NCI-H345 treated with DMSO at 0.1 percent for 48 hours (cell line): ENCODE results near the gene TXNDC17.
"Not testable (repeated sequence)": the region's sequence is repeated elsewhere in the genome, so short reads cannot be mapped to it uniquely, and the experiment has no call there.

ENCODE experiments used
- DNase-seq: peaks from one replicate; lab custom pipeline; 2025; ENCODE audit not compliant: unreplicated experiment; lab: John Stamatoyannopoulos, UW

TXNDC17 gene

DNA sequence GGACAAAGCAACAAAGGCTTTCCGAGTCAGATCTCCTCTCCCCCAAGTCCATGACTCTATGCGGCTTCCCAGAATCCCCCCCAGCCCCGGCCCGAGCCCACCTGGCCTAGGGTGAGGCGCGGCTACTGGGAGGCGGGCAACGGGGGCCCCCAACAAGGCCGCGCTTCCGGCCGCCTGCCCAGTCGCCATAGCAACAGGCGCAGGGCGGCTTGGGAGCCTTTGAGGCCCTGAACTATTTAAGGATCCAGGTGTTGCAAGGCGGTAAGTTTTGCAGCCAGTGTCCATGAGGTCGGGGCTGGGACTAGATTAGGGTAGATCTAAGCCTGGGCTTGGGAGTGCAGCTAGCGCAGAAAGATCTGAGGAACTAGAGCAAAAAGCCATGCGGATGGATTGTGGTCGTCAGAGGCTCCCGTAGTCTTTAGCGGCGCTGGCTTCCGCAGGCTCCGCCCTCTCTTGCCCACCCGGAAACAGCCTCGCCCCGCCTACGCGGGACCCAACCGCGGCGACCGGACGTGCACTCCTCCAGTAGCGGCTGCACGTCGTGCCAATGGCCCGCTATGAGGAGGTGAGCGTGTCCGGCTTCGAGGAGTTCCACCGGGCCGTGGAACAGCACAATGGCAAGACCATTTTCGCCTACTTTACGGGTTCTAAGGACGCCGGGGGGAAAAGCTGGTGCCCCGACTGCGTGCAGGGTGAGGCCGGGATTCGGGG lies at the start of gene TXNDC17, which contains the start of gene KIAA0753:
TXNDC17 (plus strand) TSS at position 525 of the 711 bp plus-strand sequence; CDS start at position 548, 23 bp downstream.
KIAA0753 (minus strand) TSS at position 176 of the 711 bp plus-strand sequence. CDS start 5,608 bp downstream, outside the sequence.
- DNase-seq, result peak; percentile 89

DNA sequence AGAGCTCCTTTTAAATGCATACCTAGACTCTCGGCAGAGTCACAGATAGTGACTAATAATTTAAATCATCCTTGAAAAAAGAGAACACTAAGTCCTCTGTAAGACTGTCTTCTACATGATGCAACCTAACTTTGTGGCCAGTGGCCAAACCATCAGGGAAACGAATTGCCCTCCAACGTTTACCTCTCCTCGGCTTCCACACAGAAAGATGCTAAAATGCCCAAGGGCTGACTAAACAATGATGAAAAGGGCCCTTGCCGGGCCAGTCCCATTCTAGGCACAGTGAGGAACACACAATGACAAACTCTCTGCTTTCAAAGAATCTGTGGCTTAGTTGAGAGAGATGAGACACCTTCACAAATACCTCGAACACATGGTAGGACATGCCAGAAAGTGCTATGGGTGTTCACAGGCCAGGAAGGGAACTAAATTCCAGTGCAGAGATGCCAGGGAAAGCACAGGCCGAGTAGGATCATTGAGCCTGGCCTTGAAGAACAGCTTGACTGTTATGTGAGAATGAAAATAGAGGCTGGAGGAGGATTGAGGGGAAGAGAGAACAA lies 49.2 kb upstream of the TXNDC17 start:
- DNase-seq, result no peak

DNA sequence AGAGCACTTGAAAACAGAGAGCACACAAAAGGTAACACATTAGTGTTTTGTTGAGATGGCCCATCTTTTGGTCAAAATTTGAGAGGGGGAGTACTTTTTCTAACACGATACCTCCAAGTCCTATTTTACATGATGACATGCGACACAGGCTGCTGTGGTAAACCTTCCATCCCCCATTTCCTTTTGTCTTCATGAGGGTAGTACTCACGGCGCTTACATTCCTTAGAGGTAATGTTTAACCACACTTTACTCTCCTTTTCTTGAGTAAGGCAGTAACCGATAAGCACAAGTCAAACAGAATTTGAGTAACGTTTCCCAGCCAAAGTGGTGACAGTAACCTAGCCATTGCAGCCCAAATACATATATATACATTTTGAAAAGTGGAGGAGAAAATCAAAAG lies 48.7 kb upstream of the TXNDC17 start:
- DNase-seq, result no peak

GRCh38 chr17:6593371-6593770 lies 47.5 kb upstream of the TXNDC17 start:
- not testable (repeated sequence) for DNase-seq

GRCh38 chr17:6596081-6596480 lies 44.8 kb upstream of the TXNDC17 start:
- no peak for DNase-seq

GRCh38 chr17:6596511-6596910 lies 44.3 kb upstream of the TXNDC17 start:
- DNase-seq, result no peak

- no peak for DNase-seq
Measured at GRCh38 chr17:6596941-6597340, 43.9 kb upstream of the TXNDC17 start.

DNA sequence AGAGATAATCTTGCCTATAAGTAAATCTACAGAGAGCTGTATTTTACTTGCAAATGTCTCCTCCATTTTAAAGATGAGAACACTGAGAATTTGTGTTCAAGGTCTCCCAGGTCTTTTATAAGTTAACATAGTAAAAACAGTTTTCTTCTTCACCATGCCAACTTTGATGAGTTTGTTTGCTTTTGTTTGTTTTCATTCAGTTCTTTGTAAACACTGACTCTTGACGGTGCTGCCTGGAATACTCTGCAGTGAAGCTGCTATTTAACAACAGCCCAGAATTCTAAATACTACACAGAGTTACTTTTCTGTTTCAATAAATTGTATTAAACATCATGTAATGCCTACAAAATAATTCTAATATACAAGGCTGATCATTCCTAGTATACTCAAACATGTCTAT lies 43.1 kb upstream of the TXNDC17 start:
- no peak for DNase-seq

GRCh38 chr17:6599364-6599763 lies 41.5 kb upstream of the TXNDC17 start:
- no peak for DNase-seq

DNA sequence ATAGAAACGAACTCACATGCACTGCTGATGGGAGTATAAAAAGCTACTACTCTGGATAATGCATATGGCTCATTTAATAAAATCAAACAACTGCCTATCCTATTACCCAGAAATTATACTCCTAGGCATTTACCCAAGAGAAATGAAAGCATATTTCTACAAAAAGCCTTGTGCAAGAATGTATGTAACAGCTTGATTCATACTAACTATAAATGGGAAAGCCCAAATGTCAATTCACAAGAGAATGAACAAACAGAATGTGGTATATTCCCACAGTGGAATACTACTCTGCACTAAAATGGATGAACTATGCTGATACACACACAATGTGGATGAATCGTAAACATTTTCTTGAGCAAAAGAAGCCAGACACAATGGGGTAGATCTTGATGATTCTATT lies 38.7 kb upstream of the TXNDC17 start:
- no peak for DNase-seq

- DNase-seq, result no peak
Measured at GRCh38 chr17:6603744-6604325, 37.0 kb upstream of the TXNDC17 start.

DNA sequence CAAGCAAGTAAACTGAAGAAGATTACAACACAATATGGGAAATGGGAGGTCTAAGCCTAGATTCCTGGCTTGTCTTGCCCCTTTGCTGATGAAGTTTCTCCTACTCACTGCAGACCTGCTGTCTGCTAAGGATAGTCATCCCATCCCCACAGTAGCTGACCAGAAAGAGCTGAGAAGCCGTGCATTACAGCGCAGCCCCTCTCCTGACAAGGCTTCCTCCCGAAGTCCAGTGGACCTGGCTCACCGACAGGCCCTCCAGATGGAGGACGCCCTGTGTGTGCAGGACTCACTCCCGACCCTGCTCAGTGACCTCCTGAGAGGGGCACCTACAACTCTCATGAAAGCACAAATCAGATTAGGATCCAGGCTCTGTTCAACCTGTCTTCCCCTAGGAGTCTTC lies 35.7 kb upstream of the TXNDC17 start:
- no peak for DNase-seq

DNA sequence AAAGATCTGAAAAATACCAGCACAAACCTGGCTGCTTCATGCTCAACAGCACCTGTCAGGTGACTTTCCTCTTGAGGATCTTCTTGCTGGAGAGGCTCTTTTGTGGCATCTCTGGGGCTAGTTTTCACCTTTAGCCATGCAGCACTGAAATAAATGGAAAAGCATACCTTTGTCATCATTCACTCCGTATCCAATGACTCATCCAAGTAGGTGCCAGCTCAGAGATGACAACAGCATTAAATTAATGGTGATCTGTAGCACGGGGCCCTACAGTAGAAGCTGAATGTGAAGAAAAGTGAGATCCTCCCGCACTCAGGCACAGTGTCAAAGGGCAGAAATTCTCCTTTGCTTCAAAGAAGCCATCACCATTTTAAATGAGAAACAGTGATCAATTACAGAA lies 32.5 kb upstream of the TXNDC17 start:
- no peak for DNase-seq

DNA sequence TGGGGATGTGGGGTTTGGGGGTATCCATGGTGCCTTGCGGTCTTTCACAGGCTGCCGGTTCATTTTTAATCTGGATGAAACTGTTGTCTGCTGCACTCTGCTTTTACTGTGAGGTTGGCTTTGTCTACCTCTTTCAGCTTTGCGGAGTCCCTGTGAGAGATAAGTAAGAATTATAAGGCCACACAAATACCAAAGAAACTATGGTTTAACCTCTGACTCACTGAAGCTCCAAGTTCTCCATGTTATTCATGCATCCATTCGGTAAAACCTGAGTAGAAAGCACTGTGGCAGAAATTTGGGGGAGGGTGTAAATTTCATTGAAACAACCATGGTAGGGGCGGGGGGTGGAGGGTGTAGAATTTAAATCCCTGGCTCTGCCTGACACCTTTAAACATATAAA lies 30.8 kb upstream of the TXNDC17 start:
- no peak for DNase-seq

GRCh38 chr17:6611231-6611630 lies 29.6 kb upstream of the TXNDC17 start:
- DNase-seq, result no peak

DNA sequence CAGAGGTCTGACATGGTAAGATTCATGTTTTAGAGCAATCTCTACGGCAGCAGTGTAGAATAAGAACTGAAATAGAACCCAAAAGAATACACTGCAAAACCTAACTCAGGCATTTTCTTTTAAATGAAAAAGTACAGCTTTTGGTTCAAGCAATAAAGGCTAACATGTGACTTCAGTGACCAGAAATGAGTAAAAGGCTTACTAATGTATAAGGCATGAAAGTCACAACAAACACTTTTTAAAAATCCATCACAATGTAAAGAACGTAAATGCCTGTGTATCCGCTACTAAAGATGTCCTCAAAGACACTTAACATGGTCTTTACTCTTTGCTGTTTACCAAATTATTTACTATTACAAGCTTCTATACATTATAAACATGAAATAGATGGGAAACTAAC lies 16.9 kb upstream of the TXNDC17 start:
- no peak for DNase-seq

- no peak for DNase-seq
Measured at GRCh38 chr17:6626616-6627015, 14.2 kb upstream of the TXNDC17 start.

DNA sequence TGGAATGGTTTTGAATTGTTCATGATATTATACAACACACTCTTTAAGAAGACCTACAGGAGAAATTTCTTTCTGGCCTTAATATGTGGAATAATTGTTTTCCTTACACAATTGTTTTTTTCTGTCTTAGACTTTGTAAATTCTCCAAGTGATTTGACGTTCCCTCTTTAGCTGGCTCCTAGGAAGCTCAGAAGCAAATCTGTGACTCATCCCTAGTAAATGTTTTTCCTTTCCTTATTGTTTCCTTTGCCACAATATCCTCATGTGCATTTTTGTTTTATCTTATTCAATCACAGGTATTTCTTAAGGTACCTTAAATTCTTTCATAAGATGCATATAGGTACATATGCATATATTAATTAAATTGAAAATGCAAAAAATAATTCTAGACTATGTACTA lies 13.8 kb upstream of the TXNDC17 start:
- no peak for DNase-seq

GRCh38 chr17:6630390-6630789 lies 10.5 kb upstream of the TXNDC17 start:
- no peak for DNase-seq

GRCh38 chr17:6632530-6632929 lies 8.3 kb upstream of the TXNDC17 start:
- DNase-seq, result no peak

DNA sequence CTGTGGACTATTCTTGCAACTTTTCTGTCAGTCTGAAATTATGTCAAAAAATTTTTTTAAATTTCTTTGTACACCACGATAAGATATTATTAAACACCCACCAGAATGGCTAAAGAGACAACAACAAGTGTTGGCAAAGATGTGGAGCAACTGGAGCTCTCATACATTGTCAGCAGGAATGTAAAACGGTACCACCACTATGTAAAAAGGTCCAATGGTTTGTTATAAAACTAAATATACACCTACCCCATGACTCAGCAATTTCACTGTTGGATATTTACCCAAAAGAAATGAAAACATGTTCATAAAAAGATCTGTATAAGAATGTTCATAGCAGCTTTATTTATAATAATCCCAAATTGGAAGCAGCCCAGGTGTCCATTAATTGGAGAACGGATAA lies 7.6 kb upstream of the TXNDC17 start:
- DNase-seq, result no peak

GRCh38 chr17:6636105-6636504 lies 4.8 kb upstream of the TXNDC17 start:
- DNase-seq, result no peak
